Hindlimb muscle (tissue), 1 donor: ENCODE data around the gene CLEC16A. TPM values are rescaled to one million over a fixed set of nuclear protein-coding genes. Genes with fewer than 3 reads are reported as not detected.
A peak's percentile ranks its signal among the peaks of the same experiment; 100 is the strongest.

ENCODE experiments used
- DNase-seq: peaks from one replicate; pipeline ENCODE4 v3.0.0-alpha.2; 2013
- polyA plus RNA-seq: library from polyadenylated mRNA; unstranded; fragments of 120-200 nt; gene quantifications from one replicate; pipeline ENCODE4 v1.2.1, GENCODE V29; 2013; ENCODE audit not compliant: insufficient read length

Gene CLEC16A, protein sequence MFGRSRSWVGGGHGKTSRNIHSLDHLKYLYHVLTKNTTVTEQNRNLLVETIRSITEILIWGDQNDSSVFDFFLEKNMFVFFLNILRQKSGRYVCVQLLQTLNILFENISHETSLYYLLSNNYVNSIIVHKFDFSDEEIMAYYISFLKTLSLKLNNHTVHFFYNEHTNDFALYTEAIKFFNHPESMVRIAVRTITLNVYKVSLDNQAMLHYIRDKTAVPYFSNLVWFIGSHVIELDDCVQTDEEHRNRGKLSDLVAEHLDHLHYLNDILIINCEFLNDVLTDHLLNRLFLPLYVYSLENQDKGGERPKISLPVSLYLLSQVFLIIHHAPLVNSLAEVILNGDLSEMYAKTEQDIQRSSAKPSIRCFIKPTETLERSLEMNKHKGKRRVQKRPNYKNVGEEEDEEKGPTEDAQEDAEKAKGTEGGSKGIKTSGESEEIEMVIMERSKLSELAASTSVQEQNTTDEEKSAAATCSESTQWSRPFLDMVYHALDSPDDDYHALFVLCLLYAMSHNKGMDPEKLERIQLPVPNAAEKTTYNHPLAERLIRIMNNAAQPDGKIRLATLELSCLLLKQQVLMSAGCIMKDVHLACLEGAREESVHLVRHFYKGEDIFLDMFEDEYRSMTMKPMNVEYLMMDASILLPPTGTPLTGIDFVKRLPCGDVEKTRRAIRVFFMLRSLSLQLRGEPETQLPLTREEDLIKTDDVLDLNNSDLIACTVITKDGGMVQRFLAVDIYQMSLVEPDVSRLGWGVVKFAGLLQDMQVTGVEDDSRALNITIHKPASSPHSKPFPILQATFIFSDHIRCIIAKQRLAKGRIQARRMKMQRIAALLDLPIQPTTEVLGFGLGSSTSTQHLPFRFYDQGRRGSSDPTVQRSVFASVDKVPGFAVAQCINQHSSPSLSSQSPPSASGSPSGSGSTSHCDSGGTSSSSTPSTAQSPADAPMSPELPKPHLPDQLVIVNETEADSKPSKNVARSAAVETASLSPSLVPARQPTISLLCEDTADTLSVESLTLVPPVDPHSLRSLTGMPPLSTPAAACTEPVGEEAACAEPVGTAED
- 19.1 TPM for polyA plus RNA-seq

DNA sequence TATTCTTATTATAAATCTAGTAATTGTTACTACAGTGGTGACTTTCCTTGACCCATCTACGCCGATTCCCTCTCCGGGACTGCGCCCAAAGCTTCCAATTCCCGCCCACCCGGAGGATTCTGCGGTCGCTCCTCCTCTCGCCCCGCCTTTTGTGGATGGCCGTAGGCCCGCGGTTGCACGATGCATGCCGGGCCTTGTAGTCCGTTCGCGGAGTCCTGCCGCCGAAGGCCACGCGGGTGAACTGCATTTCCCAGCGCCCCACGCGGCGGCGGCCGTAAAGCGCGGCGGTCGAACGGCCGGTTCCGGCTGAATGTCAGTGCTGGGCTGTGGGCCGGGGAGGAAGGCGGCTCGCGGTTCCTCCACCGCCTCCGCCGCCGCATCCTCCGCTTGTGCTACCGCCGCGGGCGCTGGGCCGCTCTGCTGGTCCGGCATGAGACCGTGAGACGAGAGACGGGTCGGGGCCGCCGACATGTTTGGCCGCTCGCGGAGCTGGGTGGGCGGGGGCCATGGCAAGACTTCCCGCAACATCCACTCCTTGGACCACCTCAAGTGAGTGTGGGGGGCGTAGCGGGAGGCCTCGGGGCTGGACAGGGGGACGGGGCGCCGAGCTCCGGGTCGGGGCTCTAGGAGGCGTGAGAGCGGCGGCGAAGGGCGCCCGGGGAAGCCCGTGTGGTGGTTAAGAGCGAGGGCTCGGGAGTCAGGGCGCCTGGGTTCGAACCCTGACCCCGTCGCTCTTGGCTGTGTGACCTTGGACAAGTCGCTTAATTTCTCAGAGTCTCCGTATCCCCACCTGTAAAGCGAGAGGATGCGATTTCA lies at the start of gene CLEC16A:
Gene CLEC16A, plus strand, starts transcription at position 316 of the 816 bp plus-strand sequence. Its CDS starts 154 bp downstream, at position 470.
- DNase-seq, result peak; percentile 97

DNA sequence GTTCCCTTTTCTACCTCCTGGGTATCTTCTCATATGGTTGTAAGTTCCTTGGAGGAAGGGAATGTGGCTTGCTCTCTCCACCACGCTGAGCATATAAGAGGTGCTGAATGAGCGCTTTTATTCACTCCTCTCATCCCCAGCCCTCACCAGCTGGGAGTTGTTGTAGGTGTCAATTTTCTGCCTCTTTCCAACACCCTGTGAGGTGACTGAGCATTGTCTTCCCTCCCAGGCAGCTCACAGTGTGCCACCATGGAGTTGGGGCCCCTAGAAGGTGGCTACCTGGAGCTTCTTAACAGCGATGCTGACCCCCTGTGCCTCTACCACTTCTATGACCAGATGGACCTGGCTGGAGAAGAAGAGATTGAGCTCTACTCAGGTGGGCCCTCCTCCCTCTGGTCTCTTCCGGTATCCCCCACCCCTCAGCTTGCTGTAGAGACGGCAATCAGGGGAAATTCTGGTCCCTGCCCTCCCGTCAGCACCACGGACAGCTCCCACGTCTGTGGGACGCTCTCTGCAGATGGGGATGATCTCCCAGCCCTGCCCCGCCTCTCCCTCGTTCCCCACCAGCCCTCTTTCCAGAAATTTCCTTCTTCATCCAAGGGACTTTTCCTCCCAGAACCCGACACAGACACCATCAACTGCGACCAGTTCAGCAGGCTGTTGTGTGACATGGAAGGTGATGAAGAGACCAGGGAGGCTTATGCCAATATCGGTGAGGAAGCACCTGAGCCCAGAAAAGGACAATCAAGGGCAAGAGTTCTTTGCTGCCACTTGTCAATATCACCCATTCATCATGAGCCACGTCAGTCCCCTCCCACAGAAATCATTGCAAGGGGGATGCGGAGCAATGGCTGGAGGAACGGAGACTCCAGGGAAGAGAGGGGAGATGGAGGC lies 49.1 kb upstream of the CLEC16A start:
- DNase-seq, result peak; percentile 73

DNA sequence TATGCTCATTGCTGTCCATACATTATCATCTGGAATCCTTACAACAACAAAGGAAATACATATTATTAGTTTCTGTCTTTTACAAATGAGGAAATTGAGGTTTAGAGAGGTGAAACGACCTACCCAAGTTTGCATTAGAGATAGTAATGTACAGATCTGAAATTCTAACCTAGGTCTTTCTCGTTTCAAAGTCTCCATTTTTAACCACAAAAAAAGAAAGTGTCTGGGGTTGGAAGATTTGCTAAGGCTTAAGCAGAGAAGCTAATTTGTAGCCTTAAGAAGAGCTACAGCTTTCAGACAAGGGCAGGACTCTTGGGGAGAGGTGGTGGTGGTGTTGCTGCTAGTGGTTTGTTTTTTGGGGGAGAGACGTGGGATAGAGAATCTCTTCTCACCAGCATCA lies 48.2 kb upstream of the CLEC16A start:
- DNase-seq, result no peak

DNA sequence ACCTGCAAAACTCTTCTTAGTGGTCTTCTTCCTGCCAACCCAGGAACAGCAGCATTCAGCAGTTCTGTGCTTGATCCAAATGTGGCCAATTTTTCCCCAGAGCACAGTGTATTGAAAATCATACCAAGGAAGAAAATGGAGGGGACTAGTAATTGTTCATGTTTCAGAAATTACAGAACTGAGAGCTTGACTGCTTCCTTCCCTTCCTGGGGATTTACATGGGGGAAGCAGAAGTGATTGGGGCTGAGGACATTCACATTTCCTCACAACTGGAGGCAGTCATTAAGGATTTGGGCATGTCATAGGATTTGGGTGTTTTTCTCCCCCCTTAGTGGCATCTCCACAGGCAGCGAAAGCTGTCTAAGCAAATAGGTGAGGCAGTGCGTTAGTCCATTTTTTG lies 47.6 kb upstream of the CLEC16A start:
- DNase-seq, result no peak

DNA sequence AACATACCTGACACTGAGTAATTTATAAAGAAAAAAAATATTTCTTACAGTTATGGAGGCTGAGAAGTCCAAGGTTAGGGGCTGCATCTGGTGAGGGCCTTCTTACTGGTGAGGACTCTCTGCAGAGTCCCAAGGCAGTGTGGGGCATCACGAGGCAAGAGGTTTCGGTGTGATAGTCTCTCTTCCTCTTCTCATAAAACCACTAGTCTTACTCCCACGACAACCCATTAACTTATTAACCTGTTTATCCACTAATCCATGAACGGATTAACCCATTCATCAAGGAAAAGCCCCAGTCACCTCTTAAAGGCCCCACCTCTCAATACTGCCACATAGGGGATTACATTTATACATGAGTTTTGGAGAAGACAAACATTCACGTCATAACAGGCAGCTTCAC lies 47.2 kb upstream of the CLEC16A start:
- no peak for DNase-seq

DNA sequence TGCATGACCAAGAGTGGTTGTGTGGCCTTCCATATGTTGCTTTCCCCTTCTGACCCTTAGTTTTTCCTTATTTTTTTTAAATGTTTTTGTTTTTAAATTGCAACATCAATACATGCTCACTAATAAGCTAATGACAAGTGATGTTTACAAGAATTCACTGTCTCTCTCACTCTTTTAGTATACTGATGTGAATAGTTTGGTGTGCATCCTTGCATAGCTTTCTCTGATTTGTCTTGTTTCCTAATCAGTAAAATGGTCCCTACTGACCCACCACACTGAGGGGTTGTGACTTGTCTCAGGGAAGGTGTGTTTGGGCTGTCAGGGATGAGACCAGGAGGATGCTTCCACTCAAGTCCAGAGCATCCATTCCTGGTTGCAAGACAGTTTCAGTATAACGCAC lies 41.4 kb upstream of the CLEC16A start:
- no peak for DNase-seq

DNA sequence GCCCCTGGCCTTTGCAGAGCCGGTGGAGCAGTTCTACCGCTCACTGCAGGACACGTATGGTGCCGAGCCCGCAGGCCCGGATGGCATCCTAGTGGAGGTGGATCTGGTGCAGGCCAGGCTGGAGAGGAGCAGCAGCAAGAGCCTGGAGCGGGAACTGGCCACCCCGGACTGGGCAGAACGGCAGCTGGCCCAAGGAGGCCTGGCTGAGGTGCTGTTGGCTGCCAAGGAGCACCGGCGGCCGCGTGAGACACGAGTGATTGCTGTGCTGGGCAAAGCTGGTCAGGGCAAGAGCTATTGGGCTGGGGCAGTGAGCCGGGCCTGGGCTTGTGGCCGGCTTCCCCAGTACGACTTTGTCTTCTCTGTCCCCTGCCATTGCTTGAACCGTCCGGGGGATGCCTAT lies 37.9 kb upstream of the CLEC16A start:
- DNase-seq, result no peak

DNA sequence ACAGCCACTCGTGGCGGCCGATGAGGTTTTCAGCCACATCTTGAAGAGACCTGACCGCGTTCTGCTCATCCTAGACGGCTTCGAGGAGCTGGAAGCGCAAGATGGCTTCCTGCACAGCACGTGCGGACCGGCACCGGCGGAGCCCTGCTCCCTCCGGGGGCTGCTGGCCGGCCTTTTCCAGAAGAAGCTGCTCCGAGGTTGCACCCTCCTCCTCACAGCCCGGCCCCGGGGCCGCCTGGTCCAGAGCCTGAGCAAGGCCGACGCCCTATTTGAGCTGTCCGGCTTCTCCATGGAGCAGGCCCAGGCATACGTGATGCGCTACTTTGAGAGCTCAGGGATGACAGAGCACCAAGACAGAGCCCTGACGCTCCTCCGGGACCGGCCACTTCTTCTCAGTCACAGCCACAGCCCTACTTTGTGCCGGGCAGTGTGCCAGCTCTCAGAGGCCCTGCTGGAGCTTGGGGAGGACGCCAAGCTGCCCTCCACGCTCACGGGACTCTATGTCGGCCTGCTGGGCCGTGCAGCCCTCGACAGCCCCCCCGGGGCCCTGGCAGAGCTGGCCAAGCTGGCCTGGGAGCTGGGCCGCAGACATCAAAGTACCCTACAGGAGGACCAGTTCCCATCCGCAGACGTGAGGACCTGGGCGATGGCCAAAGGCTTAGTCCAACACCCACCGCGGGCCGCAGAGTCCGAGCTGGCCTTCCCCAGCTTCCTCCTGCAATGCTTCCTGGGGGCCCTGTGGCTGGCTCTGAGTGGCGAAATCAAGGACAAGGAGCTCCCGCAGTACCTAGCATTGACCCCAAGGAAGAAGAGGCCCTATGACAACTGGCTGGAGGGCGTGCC lies 37.2 kb upstream of the CLEC16A start:
- DNase-seq, result no peak

DNA sequence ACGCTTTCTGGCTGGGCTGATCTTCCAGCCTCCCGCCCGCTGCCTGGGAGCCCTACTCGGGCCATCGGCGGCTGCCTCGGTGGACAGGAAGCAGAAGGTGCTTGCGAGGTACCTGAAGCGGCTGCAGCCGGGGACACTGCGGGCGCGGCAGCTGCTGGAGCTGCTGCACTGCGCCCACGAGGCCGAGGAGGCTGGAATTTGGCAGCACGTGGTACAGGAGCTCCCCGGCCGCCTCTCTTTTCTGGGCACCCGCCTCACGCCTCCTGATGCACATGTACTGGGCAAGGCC lies 36.7 kb upstream of the CLEC16A start:
- DNase-seq, result no peak

DNA sequence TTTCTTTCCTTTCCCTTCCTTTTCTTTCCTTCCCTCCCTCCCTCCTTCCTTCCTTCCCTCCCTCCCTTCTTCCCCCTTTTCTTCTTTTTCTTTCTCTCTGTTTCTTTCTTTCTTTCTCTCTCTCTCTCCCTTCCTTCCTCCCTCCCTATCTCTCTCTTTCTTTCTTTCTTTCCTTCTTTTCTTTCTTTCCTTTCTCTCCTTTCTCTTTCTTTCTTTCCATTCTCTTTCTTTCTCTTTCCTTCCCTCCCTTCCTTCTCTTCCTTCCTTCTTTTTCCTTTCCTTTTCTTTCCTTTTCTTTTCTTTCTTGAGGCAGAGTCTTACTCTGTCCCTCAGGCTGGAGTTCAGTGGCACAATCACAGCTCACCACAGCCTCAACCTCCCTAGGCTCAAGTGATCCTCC lies 33.1 kb upstream of the CLEC16A start:
- no peak for DNase-seq

DNA sequence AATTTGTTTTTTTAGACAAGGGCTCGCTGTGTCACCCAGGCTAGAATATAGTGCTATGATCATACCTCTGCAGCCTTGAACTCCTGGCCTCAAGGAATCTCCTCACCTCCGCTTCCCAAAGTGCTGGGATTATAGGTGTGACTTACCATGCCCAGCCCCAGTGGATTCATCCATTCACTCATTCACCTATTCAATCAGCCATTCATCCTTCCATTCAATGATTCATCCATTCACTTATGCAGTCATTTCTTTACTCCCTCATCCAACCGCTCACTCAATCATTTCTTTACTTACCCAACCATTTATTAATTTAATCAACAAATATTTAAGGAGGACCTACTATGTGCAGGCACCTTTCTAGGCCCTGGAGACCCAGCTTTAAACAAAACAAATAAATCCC lies 27.8 kb upstream of the CLEC16A start:
- no peak for DNase-seq

DNA sequence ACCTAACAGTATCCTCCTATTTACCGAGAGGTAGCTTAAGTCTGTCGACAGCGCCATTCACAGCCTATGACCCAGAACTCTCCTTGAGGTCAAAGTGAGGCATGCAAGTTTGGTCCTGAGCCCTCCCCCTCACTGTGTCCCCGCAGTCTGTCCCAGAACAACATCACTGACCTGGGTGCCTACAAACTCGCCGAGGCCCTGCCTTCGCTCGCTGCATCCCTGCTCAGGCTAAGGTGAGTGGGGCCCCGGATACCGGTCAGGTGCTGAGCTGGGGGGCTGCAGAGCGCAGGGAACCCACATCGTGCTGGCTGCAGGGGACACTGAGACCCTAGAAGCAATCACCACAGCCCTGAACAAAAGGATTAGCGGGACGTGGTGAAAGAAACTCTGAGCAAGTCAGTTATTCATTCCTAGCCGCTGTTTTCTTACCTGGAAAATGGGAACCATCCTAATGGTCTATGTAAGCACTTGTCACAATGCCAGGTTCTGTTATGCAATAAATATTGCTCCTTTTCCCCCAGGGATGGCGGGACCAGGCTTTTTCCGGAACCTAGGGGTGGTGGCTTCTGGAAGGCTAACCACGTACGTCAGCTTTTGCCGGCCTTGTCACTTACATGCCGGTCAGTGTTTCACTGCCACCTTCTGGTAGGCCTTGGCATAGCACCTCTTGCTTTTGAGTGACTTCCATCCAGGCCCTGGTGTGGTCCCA lies 25.9 kb upstream of the CLEC16A start:
- peak; percentile 92 for DNase-seq

DNA sequence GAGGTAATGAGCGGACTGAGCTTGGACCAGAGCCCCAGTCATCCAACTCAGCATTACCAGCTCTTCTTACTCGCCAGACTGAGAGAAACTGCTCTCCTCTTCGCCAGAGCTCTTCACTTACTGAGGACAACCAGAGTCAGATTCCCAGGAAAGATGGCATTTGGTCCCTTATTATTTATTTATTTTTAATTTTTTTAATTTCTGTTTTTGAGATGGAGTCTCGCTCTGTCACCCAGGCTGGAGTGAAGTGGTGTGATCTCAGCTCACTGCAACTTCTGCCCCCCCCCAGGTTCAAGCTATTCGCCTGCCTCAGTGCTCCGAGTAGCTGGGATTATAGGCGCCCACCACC lies 25.4 kb upstream of the CLEC16A start:
- DNase-seq, result no peak

DNA sequence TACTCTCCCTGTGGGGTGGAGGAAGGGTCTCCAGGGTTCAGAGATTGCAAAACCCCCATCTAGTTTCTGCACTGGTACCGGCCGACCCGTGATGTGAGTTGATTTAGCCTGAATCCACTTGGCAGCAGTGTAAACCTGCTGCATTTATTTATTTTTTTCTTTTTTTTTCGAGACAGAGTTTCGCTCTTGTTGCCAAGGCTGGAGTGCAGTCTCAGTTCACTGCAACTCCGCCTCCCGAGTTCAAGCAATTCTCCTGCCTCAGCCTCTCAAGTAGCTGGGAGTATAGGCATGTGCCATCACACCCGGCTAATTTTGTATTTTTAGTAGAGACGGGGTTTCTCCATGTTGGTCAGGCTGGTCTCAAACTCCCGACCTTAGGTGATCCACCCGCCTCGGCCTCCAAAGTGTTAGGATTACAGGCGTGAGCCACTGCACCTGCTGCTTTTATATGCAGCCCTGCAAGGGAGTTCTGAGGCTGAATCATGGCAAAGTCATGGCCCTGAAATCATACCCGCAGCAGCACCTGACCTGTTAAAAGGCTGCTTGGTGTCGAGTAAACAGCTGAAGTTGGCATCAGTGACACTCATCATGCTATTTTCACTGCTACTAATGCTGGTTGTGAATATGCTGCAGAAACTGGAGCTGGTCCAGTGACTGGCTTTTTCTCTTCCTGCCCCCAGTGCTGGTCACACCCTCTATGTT lies 23.5 kb upstream of the CLEC16A start:
- no peak for DNase-seq

DNA sequence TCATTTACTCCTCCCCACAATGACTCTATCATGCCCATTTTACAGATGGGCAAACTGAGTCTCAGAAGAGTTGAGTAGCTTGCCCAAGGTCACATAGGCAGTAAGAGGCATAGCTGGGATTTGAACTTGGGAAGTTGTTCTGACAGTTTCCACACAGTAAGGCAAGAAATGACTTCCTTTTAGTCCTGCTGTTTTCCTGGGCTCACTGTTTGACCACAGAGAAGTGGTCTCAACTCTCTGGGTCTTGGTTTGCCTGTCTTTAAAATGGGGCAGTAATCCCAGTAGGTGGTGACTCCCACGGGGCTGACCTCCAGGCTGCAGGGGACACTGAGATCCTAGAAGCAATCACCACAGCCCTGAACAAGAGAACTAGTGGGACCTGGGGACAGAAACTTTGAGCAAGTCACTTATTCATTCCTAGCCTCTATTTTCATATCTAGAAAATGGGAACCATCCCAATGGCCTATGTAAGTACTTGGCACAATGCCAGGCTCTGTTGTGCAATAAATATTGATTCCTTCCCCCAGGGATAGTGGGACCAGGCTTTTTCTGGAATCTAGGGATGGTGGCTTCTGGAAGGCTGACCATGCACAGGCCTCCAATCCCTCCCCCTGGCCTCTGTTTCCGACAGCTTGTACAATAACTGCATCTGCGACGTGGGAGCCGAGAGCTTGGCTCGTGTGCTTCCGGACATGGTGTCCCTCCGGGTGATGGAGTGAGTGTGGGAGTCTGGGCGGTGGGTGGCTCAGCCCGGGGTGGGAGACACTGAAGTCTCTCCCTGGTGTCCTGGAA lies 22.6 kb upstream of the CLEC16A start:
- no peak for DNase-seq

DNA sequence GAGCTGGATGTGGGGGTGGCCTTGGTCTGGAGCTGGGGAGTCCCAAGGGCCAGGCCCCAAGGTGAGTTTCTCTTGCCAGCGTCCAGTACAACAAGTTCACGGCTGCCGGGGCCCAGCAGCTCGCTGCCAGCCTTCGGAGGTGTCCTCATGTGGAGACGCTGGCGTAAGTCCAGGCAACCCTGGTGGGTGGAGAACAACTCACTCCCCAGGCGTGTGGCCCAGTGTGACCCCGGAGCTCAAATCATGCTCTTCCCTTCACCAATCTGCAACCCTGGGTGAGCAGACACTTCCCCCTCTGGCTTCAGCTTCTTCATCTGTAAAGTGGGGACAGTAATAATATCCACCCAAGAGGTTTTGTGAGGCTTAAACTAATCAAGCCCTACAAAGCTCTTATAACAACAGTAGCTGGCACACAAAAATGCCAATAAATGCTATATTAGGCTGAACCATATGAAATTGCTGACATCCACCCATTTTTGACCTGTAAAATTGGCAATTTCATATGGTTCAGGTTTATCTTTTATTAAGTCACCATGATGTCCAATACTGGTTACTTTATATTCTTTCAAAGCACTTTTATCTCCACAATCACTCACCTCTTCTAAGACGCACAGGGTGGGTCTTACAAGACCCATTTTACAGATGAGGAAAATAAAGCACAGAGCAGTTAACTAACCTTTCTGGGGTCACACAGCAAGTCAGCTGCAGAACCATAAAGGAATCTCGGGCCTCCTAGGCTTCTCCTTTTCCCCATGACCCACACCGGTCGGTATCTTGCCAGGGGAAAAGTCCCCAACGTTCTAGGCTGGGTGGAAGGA lies 21.8 kb upstream of the CLEC16A start:
- DNase-seq, result no peak

DNA sequence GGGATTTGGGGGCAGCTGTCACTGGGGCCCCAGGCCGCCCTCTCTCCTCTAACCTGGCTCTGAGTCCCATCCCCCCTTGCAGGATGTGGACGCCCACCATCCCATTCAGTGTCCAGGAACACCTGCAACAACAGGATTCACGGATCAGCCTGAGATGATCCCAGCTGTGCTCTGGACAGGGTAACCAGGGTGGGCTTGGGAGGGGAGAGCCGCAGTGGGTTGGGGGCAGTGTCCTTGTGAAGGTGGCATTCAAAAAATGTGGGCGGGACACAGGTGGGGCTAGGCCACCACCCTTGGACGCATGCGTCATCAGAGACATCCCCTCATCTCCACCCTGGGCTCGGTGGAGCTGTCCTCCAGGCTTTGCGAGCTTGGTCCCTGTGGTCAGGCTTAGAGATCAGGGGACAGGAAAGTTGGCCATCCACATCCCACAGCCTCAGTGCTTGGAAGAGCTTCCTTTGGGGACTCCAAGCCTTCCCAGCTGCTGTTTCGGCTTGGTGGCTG lies 21.2 kb upstream of the CLEC16A start:
- no peak for DNase-seq
